ENCODE results near the gene TJP2. TPM values are rescaled to one million over a fixed set of nuclear protein-coding genes. Genes with fewer than 3 reads are reported as not detected.

The TJP2 gene
- total RNA-seq, result 17.2 TPM

DNA sequence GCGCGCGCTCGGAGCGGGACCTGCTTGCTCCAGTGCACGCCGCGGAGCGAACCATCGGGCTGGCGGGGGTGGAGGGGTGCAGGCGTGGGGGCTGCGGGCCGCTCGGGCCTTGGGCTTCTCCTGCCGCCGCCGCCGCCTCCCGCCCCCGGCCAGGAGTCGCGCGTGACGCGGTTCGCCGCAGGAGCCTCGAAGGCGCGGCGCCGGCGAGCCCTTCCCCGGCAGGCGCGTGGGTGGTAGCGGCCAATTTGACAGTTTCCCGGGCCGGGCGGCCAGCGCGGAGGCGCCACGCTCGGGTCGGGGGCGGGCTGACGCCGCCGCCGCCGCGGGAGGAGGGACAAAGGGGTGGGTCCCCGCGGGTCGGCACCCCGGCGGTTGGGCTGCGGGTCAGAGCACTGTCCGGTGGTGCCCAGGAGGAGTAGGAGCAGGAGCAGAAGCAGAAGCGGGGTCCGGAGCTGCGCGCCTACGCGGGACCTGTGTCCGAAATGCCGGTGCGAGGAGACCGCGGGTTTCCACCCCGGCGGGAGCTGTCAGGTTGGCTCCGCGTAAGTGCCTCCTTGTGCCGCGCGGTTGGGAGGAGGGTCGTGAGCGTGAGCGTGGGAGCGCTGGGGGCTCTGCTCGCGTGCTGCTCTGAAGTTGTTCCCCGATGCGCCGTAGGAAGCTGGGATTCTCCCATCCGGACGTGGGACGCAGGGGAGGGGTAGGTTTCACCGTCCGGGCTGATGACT is at the start of gene TJP2:
Gene TJP2, plus strand, starts transcription at position 387 of the 725 bp plus-strand sequence. Its CDS starts 96 bp downstream, at position 483.
- Histone ChIP-seq H3K36me3 (ENCODE audit: control insufficient read depth in 3 of 3, insufficient read depth in 3 of 3, low read length in 3 of 3) (no peaks in the 10 kb centered on the region), H3K27me3 (ENCODE audit: control insufficient read depth in 3 of 3, insufficient read depth in 3 of 3, low read length in 3 of 3) (no peaks in the 10 kb centered on the region), H3K4me3 (ENCODE audit: low read length in 3 of 3) (peak within 1 kb of the TSS; percentile 80 to 95 (median 92)), H3K9me3 (ENCODE audit: control insufficient read depth in 3 of 3, low read length in 3 of 3) (no peaks in the 10 kb centered on the region), H3K9ac (ENCODE audit: low read depth in 1 of 3, low read length in 3 of 3) (peak within 1 kb of the TSS; percentile 79 to 87 (median 84)), H3K27ac (ENCODE audit: low read depth, low read length) (peak within 1 kb of the TSS; percentile 82), H3K4me1 (ENCODE audit: control insufficient read depth in 3 of 3, insufficient read depth in 3 of 3, low read length in 3 of 3) (peaks cover 16 to 35% (median 21%) of the 10 kb centered on the region in 3 donors)

- Histone ChIP-seq H3K27ac (ENCODE audit: low read depth, low read length) (no peak overlapping the region), H3K9ac (ENCODE audit: low read depth in 1 of 3, low read length in 3 of 3) (no peak overlapping the region), H3K4me3 (ENCODE audit: low read length in 3 of 3) (no peak overlapping the region), H3K9me3 (ENCODE audit: control insufficient read depth in 3 of 3, low read length in 3 of 3) (no peaks in the 10 kb centered on the region), H3K27me3 (ENCODE audit: control insufficient read depth in 3 of 3, insufficient read depth in 3 of 3, low read length in 3 of 3) (no peaks in the 10 kb centered on the region), H3K36me3 (ENCODE audit: control insufficient read depth in 3 of 3, insufficient read depth in 3 of 3, low read length in 3 of 3) (no peaks in the 10 kb centered on the region), H3K4me1 (ENCODE audit: control insufficient read depth in 3 of 3, insufficient read depth in 3 of 3, low read length in 3 of 3) (peaks cover 7 to 24% (median 23%) of the 10 kb centered on the region in 3 donors)
Observed at GRCh38 chr9:69130456-69131441, 43.3 kb upstream of the TJP2 start.

GRCh38 chr9:69131682-69132081 is 42.4 kb upstream of the TJP2 start:
- no peaks in the 10 kb centered on the region for H3K27me3 ChIP-seq (ENCODE audit: control insufficient read depth in 3 of 3, insufficient read depth in 3 of 3, low read length in 3 of 3)
- no peaks in the 10 kb centered on the region for H3K9me3 ChIP-seq (ENCODE audit: control insufficient read depth in 3 of 3, low read length in 3 of 3)
- H3K27ac ChIP-seq (ENCODE audit: low read depth, low read length), result no peak overlapping the region
- peaks cover 10 to 25% (median 24%) of the 10 kb centered on the region in 3 donors for H3K4me1 ChIP-seq (ENCODE audit: control insufficient read depth in 3 of 3, insufficient read depth in 3 of 3, low read length in 3 of 3)
- no peak overlapping the region for H3K9ac ChIP-seq (ENCODE audit: low read depth in 1 of 3, low read length in 3 of 3)
- H3K4me3 ChIP-seq (ENCODE audit: low read length in 3 of 3), result no peak overlapping the region
- no peaks in the 10 kb centered on the region for H3K36me3 ChIP-seq (ENCODE audit: control insufficient read depth in 3 of 3, insufficient read depth in 3 of 3, low read length in 3 of 3)

DNA sequence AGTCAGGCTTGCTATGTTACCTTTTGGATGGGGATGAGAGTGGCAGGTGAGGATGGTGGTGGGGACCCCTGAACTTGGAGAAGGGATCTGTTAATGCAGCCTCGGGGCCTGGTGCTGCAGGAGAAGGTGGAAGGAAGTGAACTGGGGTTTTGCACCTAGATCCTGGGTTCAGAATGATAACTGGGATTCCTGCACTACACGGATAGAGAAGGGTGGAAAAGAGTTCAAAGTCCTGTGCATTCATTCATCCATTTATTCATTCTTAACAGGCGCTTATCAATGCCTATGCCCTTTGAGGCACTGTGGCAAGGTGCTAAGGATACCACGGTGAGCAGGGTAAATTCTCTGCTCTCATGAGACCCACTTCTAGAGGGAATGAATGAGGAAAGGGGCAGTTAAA is 41.7 kb upstream of the TJP2 start:
- no peaks in the 10 kb centered on the region for H3K9me3 ChIP-seq (ENCODE audit: control insufficient read depth in 3 of 3, low read length in 3 of 3)
- no peak overlapping the region for H3K9ac ChIP-seq (ENCODE audit: low read depth in 1 of 3, low read length in 3 of 3)
- H3K4me1 ChIP-seq (ENCODE audit: control insufficient read depth in 3 of 3, insufficient read depth in 3 of 3, low read length in 3 of 3), result peaks cover 13 to 25% (median 24%) of the 10 kb centered on the region in 3 donors
- H3K4me3 ChIP-seq (ENCODE audit: low read length in 3 of 3), result no peak overlapping the region
- H3K27me3 ChIP-seq (ENCODE audit: control insufficient read depth in 3 of 3, insufficient read depth in 3 of 3, low read length in 3 of 3), result no peaks in the 10 kb centered on the region
- H3K27ac ChIP-seq (ENCODE audit: low read depth, low read length), result no peak overlapping the region
- no peaks in the 10 kb centered on the region for H3K36me3 ChIP-seq (ENCODE audit: control insufficient read depth in 3 of 3, insufficient read depth in 3 of 3, low read length in 3 of 3)

DNA sequence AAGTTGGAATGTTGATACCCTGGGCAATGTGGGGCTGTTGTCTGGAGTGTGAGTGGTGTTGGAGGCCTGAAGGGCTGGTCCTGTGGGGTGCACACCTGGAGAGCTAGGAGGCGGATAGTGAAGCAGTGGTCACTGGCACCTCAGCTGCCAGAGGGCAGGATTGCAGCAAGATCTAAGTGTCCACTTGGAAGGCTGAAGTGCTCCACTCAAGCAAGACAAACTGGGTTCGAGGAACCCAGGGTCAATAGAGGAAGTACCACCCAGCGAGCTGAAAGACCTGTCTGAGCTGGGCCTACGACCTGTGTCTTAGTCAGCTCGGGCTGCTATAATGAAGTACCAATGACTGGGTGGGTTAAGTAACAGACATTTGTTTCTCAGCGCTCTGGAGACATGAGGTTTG is 39.7 kb upstream of the TJP2 start:
- Histone ChIP-seq H3K9me3 (ENCODE audit: control insufficient read depth in 3 of 3, low read length in 3 of 3) (no peaks in the 10 kb centered on the region), H3K27ac (ENCODE audit: low read depth, low read length) (no peak overlapping the region), H3K4me3 (ENCODE audit: low read length in 3 of 3) (no peak overlapping the region), H3K27me3 (ENCODE audit: control insufficient read depth in 3 of 3, insufficient read depth in 3 of 3, low read length in 3 of 3) (no peaks in the 10 kb centered on the region), H3K36me3 (ENCODE audit: control insufficient read depth in 3 of 3, insufficient read depth in 3 of 3, low read length in 3 of 3) (no peaks in the 10 kb centered on the region), H3K4me1 (ENCODE audit: control insufficient read depth in 3 of 3, insufficient read depth in 3 of 3, low read length in 3 of 3) (peaks cover 13 to 25% (median 24%) of the 10 kb centered on the region in 3 donors), H3K9ac (ENCODE audit: low read depth in 1 of 3, low read length in 3 of 3) (no peak overlapping the region)

GRCh38 chr9:69136185-69136584 is 37.9 kb upstream of the TJP2 start:
- no peak overlapping the region for H3K4me3 ChIP-seq (ENCODE audit: low read length in 3 of 3)
- no peaks in the 10 kb centered on the region for H3K9me3 ChIP-seq (ENCODE audit: control insufficient read depth in 3 of 3, low read length in 3 of 3)
- no peak overlapping the region for H3K9ac ChIP-seq (ENCODE audit: low read depth in 1 of 3, low read length in 3 of 3)
- H3K27me3 ChIP-seq (ENCODE audit: control insufficient read depth in 3 of 3, insufficient read depth in 3 of 3, low read length in 3 of 3), result no peaks in the 10 kb centered on the region
- H3K36me3 ChIP-seq (ENCODE audit: control insufficient read depth in 3 of 3, insufficient read depth in 3 of 3, low read length in 3 of 3), result no peaks in the 10 kb centered on the region
- no peak overlapping the region for H3K27ac ChIP-seq (ENCODE audit: low read depth, low read length)
- H3K4me1 ChIP-seq (ENCODE audit: control insufficient read depth in 3 of 3, insufficient read depth in 3 of 3, low read length in 3 of 3), result peaks cover 11 to 18% (median 16%) of the 10 kb centered on the region in 3 donors

- Histone ChIP-seq H3K36me3 (ENCODE audit: control insufficient read depth in 3 of 3, insufficient read depth in 3 of 3, low read length in 3 of 3) (no peaks in the 10 kb centered on the region), H3K4me1 (ENCODE audit: control insufficient read depth in 3 of 3, insufficient read depth in 3 of 3, low read length in 3 of 3) (peaks cover 8 to 12% (median 10%) of the 10 kb centered on the region in 3 donors), H3K27ac (ENCODE audit: low read depth, low read length) (no peak overlapping the region), H3K4me3 (ENCODE audit: low read length in 3 of 3) (peak overlapping the region in 1 of 3 donors; percentile 45), H3K9me3 (ENCODE audit: control insufficient read depth in 3 of 3, low read length in 3 of 3) (no peaks in the 10 kb centered on the region), H3K9ac (ENCODE audit: low read depth in 1 of 3, low read length in 3 of 3) (peak overlapping the region in 1 of 3 donors; percentile 54), H3K27me3 (ENCODE audit: control insufficient read depth in 3 of 3, insufficient read depth in 3 of 3, low read length in 3 of 3) (no peaks in the 10 kb centered on the region)
Observed at GRCh38 chr9:69136779-69137178, 37.3 kb upstream of the TJP2 start.

GRCh38 chr9:69137311-69137710 is 36.8 kb upstream of the TJP2 start:
- Histone ChIP-seq H3K9ac (ENCODE audit: low read depth in 1 of 3, low read length in 3 of 3) (no peak overlapping the region), H3K9me3 (ENCODE audit: control insufficient read depth in 3 of 3, low read length in 3 of 3) (no peaks in the 10 kb centered on the region), H3K4me3 (ENCODE audit: low read length in 3 of 3) (no peak overlapping the region), H3K27me3 (ENCODE audit: control insufficient read depth in 3 of 3, insufficient read depth in 3 of 3, low read length in 3 of 3) (no peaks in the 10 kb centered on the region), H3K36me3 (ENCODE audit: control insufficient read depth in 3 of 3, insufficient read depth in 3 of 3, low read length in 3 of 3) (no peaks in the 10 kb centered on the region), H3K27ac (ENCODE audit: low read depth, low read length) (no peak overlapping the region), H3K4me1 (ENCODE audit: control insufficient read depth in 3 of 3, insufficient read depth in 3 of 3, low read length in 3 of 3) (peaks cover 5 to 8% (median 8%) of the 10 kb centered on the region in 3 donors)

- no peak overlapping the region for H3K27ac ChIP-seq (ENCODE audit: low read depth, low read length)
- H3K9me3 ChIP-seq (ENCODE audit: control insufficient read depth in 3 of 3, low read length in 3 of 3), result no peaks in the 10 kb centered on the region
- no peaks in the 10 kb centered on the region for H3K27me3 ChIP-seq (ENCODE audit: control insufficient read depth in 3 of 3, insufficient read depth in 3 of 3, low read length in 3 of 3)
- H3K4me3 ChIP-seq (ENCODE audit: low read length in 3 of 3), result no peak overlapping the region
- H3K36me3 ChIP-seq (ENCODE audit: control insufficient read depth in 3 of 3, insufficient read depth in 3 of 3, low read length in 3 of 3), result no peaks in the 10 kb centered on the region
- no peak overlapping the region for H3K9ac ChIP-seq (ENCODE audit: low read depth in 1 of 3, low read length in 3 of 3)
- H3K4me1 ChIP-seq (ENCODE audit: control insufficient read depth in 3 of 3, insufficient read depth in 3 of 3, low read length in 3 of 3), result peaks cover 0 to 7% (median 6%) of the 10 kb centered on the region in 3 donors
Observed at GRCh38 chr9:69139596-69139995, 34.5 kb upstream of the TJP2 start.

All from skeletal muscle tissue (tissue), 4 donors.